ENCODE results near the gene ASIC5. TPM values are rescaled to one million over a fixed set of nuclear protein-coding genes. Genes with fewer than 3 reads are reported as not detected.

ASIC5 gene
- total RNA-seq, 1 experiment from 2014 or later = not detected

DNA sequence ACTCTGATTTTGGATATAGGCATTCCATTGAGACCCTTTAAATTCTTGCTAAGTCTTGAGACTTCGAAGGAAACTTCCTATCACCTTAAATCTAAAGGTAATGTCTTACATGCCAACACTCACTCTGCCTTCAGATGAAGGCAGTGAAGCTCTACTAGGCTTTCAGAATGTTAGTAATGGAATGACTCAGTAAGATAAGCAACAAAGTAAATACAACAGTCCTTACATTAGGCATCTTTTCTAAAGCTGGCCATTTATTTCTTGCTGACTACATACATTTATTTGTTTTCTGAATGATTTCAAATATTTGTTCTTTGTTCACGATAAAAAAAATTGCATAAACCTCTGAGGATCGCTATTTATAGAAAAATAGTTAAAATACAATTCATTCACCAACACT, 43.5 kb downstream of the ASIC5 start:
- Histone ChIP-seq H3K23me2 (ENCODE audit: insufficient read length, low read depth, low read length, poor library complexity, severe bottlenecking) (no peaks in the 10 kb centered on the region), H2BK15ac (ENCODE audit: low read depth, low read length) (no peak overlapping the region), H2AFZ (ENCODE audit: low read length) (no peak overlapping the region), H3K79me1 (ENCODE audit: insufficient read depth, low read depth, low read length, poor library complexity, severe bottlenecking) (no peaks in the 10 kb centered on the region), H2BK12ac (ENCODE audit: insufficient read length, low read depth, low read length) (no peak overlapping the region), H3T11ph (ENCODE audit: low read length) (no peak overlapping the region), H2BK120ac (ENCODE audit: low read depth, low read length, poor library complexity, severe bottlenecking) (no peak overlapping the region), H2AK5ac (ENCODE audit: insufficient read length, low read length) (no peak overlapping the region), H3K9me3 (ENCODE audit: control insufficient read depth, low read depth, low read length) (no peaks in the 10 kb centered on the region), H4K8ac (replicated peaks; ENCODE audit: insufficient read length, low read depth, low read length) (no peak overlapping the region), H2BK20ac (ENCODE audit: low read depth, low read length, poor library complexity, severe bottlenecking) (no peak overlapping the region), H4K20me1 (ENCODE audit: control insufficient read depth, insufficient read depth, insufficient read length) (no peaks in the 10 kb centered on the region), H3K27ac (ENCODE audit: insufficient read length, low read depth, low read length) (no peak overlapping the region), H3K4ac (ENCODE audit: low read depth, low read length) (no peak overlapping the region), H3K79me2 (ENCODE audit: insufficient read depth, low read length) (no peaks in the 10 kb centered on the region), H4K5ac (ENCODE audit: insufficient read length, low read depth, low read length) (no peak overlapping the region), H3K4me2 (ENCODE audit: insufficient read depth, insufficient read length, low read length) (no peak overlapping the region), H2BK5ac (ENCODE audit: insufficient read length, low read length) (no peak overlapping the region), H3K4me1 (ENCODE audit: insufficient read depth, low read length) (no peaks in the 10 kb centered on the region), H4K91ac (ENCODE audit: insufficient read length, low read depth, low read length) (no peak overlapping the region), H3K27me3 (ENCODE audit: insufficient read depth, low read length) (no peaks in the 10 kb centered on the region), H3K23ac (ENCODE audit: insufficient read length, low read depth, low read length) (no peak overlapping the region), H3K14ac (ENCODE audit: insufficient read depth, low read length) (no peak overlapping the region), H3K56ac (ENCODE audit: insufficient read length, low read depth, low read length) (no peak overlapping the region), H3K9ac (ENCODE audit: extremely low read depth, insufficient read length, low read length) (no peak overlapping the region), H3K18ac (ENCODE audit: insufficient read length, low read depth, low read length) (no peak overlapping the region)
- TF ChIP-seq, protein P1, sequence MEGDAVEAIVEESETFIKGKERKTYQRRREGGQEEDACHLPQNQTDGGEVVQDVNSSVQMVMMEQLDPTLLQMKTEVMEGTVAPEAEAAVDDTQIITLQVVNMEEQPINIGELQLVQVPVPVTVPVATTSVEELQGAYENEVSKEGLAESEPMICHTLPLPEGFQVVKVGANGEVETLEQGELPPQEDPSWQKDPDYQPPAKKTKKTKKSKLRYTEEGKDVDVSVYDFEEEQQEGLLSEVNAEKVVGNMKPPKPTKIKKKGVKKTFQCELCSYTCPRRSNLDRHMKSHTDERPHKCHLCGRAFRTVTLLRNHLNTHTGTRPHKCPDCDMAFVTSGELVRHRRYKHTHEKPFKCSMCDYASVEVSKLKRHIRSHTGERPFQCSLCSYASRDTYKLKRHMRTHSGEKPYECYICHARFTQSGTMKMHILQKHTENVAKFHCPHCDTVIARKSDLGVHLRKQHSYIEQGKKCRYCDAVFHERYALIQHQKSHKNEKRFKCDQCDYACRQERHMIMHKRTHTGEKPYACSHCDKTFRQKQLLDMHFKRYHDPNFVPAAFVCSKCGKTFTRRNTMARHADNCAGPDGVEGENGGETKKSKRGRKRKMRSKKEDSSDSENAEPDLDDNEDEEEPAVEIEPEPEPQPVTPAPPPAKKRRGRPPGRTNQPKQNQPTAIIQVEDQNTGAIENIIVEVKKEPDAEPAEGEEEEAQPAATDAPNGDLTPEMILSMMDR (conservative IDR thresholded peaks at IDR 0.05) = no peak
- no peak overlapping the region for H3K4me3 Mint-ChIP-seq
- DNase-seq = no peak
- no CpG with 5 or more reads among the region's 3 CpGs for WGBS (ENCODE audit: extremely low coverage, insufficient read length, low lambda C conversion rate)
- no peaks in the 10 kb centered on the region for H3K9me3 Mint-ChIP-seq
- H3K4me1 Mint-ChIP-seq = peaks cover 12 to 17% of the 10 kb centered on the region in 2 experiments
- H3K36me3 Mint-ChIP-seq (ENCODE audit: insufficient read depth in 1 of 3, low read depth in 3 of 3) = no peaks in the 10 kb centered on the region
- no peak overlapping the region for H3K27ac Mint-ChIP-seq
- no peaks in the 10 kb centered on the region for H3K27me3 Mint-ChIP-seq (ENCODE audit: low read depth)
